Tibial nerve (tissue), 4 donors: ENCODE measurements around the gene GARIN5A. TPM values are rescaled to one million over a fixed set of nuclear protein-coding genes. Genes with fewer than 3 reads are reported as not detected.

Experiments used
- DNase-seq, 2 donors: peaks; one replicate each; pipeline ENCODE4 v3.0.0-alpha.2; 2019; ENCODE audit warnings: low spot score in 2 of 2
- H3K27ac ChIP-seq, 4 donors: fragments of 200-600 bp; sonication (generic) in 3 of 4; one replicate each; pipeline ENCODE4 v1.5.1; 2017 to 2019; ENCODE audit warnings: mild to moderate bottlenecking in 1 of 4
- H3K27me3 ChIP-seq, 2 donors: fragments of 200-600 bp; sonication (generic) in 1 of 2; one replicate each; pipeline versions ENCODE4 v1.5.1 to v1.6.0; 2017 to 2019
- H3K36me3 ChIP-seq, 3 donors: fragments of 200-600 bp; sonication (generic); one replicate each; pipeline ENCODE4 v1.5.1; 2018 to 2019
- H3K4me1 ChIP-seq, 4 donors: fragments of 200-600 bp; sonication (generic) in 3 of 4; one replicate each; pipeline ENCODE4 v1.5.1; 2017 to 2019
- H3K4me3 ChIP-seq, 4 donors: fragments of 200-600 bp; sonication (generic) in 3 of 4; one replicate each; pipeline ENCODE4 v1.5.1; 2017 to 2019; ENCODE audit warnings: mild to moderate bottlenecking in 1 of 4, moderate library complexity in 1 of 4
- H3K9me3 ChIP-seq, 4 donors: fragments of 200-600 bp; sonication (generic) in 3 of 4; one replicate each; pipeline ENCODE4 v1.5.1; 2017 to 2019
- EP300 ChIP-seq, 2 donors: sonication (generic); formaldehyde crosslinking; IDR thresholded peaks; one replicate each; pipeline ENCODE4 v1.6.1; 2017; ENCODE audit warnings: antibody characterized with exemption in 2 of 2, mild to moderate bottlenecking in 1 of 2
- POLR2A ChIP-seq, 2 donors: fragments of 450-650 bp; IDR thresholded peaks; one replicate each; pipeline ENCODE4 v1.6.1; 2017; ENCODE audit warnings: antibody characterized with exemption in 2 of 2, mild to moderate bottlenecking in 2 of 2, moderate library complexity in 2 of 2
- WGBS, 2 donors: methylation state at CpG; one replicate each; pipeline ENCODE4 v1.1.5; 2018; 5-methylcytosine and 5-hydroxymethylcytosine counted together
- total RNA-seq, 4 donors: library from RNA; depleted of rRNA; stranded (reverse); fragments of >200 nt; gene quantifications; one replicate each; pipeline ENCODE4 v1.1.0, GENCODE V29; 2016
- TF ChIP-seq, protein P1 (sequence below), 5 experiments: fragments of 200-600 bp in 3 of 5; fragments of 450-650 bp in 2 of 5; sonication (generic) in 3 of 5; IDR thresholded peaks; one replicate each; pipeline ENCODE4 v1.5.1; 2016 to 2019; ENCODE audit warnings: antibody characterized with exemption in 5 of 5, mild to moderate bottlenecking in 3 of 5, moderate library complexity in 2 of 5

The GARIN5A gene
- total RNA-seq, 4 donors from 2014 or later = not detected

GRCh38 chr19:50419580-50420035 lies 57.0 kb downstream of the GARIN5A start:
- Histone ChIP-seq H3K36me3 (no peaks in the 10 kb centered on the region), H3K4me3 (peak overlapping the region in 2 of 4 donors; percentile 31 to 38), H3K9me3 (no peaks in the 10 kb centered on the region), H3K4me1 (peaks cover 0 to 45% (median 7%) of the 10 kb centered on the region in 4 donors), H3K27me3 (peaks cover 0 to 59% of the 10 kb centered on the region in 2 donors), H3K27ac (peak overlapping the region in 1 of 4 donors; percentile 50)
- 25 to 30% methylated on average over 8 of the region's 8 CpGs for WGBS, 2 donors
- DNase-seq = no peak
- TF ChIP-seq, protein P1, sequence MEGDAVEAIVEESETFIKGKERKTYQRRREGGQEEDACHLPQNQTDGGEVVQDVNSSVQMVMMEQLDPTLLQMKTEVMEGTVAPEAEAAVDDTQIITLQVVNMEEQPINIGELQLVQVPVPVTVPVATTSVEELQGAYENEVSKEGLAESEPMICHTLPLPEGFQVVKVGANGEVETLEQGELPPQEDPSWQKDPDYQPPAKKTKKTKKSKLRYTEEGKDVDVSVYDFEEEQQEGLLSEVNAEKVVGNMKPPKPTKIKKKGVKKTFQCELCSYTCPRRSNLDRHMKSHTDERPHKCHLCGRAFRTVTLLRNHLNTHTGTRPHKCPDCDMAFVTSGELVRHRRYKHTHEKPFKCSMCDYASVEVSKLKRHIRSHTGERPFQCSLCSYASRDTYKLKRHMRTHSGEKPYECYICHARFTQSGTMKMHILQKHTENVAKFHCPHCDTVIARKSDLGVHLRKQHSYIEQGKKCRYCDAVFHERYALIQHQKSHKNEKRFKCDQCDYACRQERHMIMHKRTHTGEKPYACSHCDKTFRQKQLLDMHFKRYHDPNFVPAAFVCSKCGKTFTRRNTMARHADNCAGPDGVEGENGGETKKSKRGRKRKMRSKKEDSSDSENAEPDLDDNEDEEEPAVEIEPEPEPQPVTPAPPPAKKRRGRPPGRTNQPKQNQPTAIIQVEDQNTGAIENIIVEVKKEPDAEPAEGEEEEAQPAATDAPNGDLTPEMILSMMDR (IDR thresholded peaks at IDR 0.05) = no peak
- TF ChIP-seq EP300 (IDR thresholded peaks at IDR 0.05) = no peak
- TF ChIP-seq POLR2A (IDR thresholded peaks at IDR 0.05) = no peak

GRCh38 chr19:50419022-50419579 lies 57.5 kb downstream of the GARIN5A start:
- H3K27ac ChIP-seq = peak overlapping the region in 1 of 4 donors; percentile 50
- H3K4me3 ChIP-seq = peak overlapping the region in 2 of 4 donors; percentile 31 to 38
- H3K9me3 ChIP-seq = no peaks in the 10 kb centered on the region
- H3K27me3 ChIP-seq = peaks cover 0 to 59% of the 10 kb centered on the region in 2 donors
- H3K36me3 ChIP-seq = no peaks in the 10 kb centered on the region
- DNase-seq = no peak
- TF ChIP-seq EP300 (IDR thresholded peaks at IDR 0.05) = no peak
- no peak for TF ChIP-seq POLR2A (IDR thresholded peaks at IDR 0.05)
- TF ChIP-seq, protein P1 (IDR thresholded peaks at IDR 0.05) = no peak
- 11 to 19% methylated on average over 14 of the region's 14 CpGs for WGBS, 2 donors
- peaks cover 0 to 48% (median 7%) of the 10 kb centered on the region in 4 donors for H3K4me1 ChIP-seq

- Histone ChIP-seq H3K4me3 (peak within 1 kb of the TSS in 2 of 4 donors; percentile 31 to 38), H3K9me3 (no peaks in the 10 kb centered on the region), H3K27me3 (peaks cover 0 to 59% of the 10 kb centered on the region in 2 donors), H3K36me3 (peaks cover 0 to 2% (median 0%) of the 10 kb centered on the region in 3 donors), H3K4me1 (peaks cover 0 to 48% (median 7%) of the 10 kb centered on the region in 4 donors), H3K27ac (peak within 1 kb of the TSS in 1 of 4 donors; percentile 50)
- 25 to 29% methylated on average over 32 to 33 of the region's 34 CpGs for WGBS, 2 donors
- TF ChIP-seq EP300 (IDR thresholded peaks at IDR 0.05) (no peak), POLR2A (IDR thresholded peaks at IDR 0.05) (no peak)
- TF ChIP-seq, protein P1 (IDR thresholded peaks at IDR 0.05) = no peak
- DNase-seq = no peak
Measured at GRCh38 chr19:50418176-50419021, 58.2 kb downstream of the GARIN5A start, which contains the start of gene SPIB. Gene SPIB (plus strand): TSS chr19:50418938. CDS start chr19:50418963, 25 bp downstream.

GRCh38 chr19:50417111-50418081 lies 59.3 kb downstream of the GARIN5A start:
- H3K9me3 ChIP-seq = no peaks in the 10 kb centered on the region
- peak overlapping the region in 1 of 4 donors; percentile 38 for H3K4me3 ChIP-seq
- peaks cover 0 to 9% (median 0%) of the 10 kb centered on the region in 3 donors for H3K36me3 ChIP-seq
- H3K4me1 ChIP-seq = peaks cover 0 to 48% (median 7%) of the 10 kb centered on the region in 4 donors
- WGBS, 2 donors = 74 to 80% methylated on average over 23 to 27 of the region's 42 CpGs
- H3K27ac ChIP-seq = peak overlapping the region in 2 of 4 donors; percentile 1 to 50
- no peak for TF ChIP-seq EP300 (IDR thresholded peaks at IDR 0.05)
- TF ChIP-seq, protein P1 (IDR thresholded peaks at IDR 0.05) = no peak
- TF ChIP-seq POLR2A (IDR thresholded peaks at IDR 0.05) = no peak
- DNase-seq = no peak
- peaks cover 0 to 54% of the 10 kb centered on the region in 2 donors for H3K27me3 ChIP-seq

Other genes with a start within 250 kb of the GARIN5A start
- gene KCNC3, start 147.5 kb downstream of the GARIN5A start, total RNA-seq = 1 to 10 TPM in 1 of 4 donors, under 1 TPM in 3; 0.21 to 1.2 (median 0.71) TPM
- 1 to 10 TPM in 1 of 4 donors, under 1 TPM in 1, not detected in 2; 0.39 to 2.1 TPM for gene NAPSA, start 111.2 kb downstream of the GARIN5A start, total RNA-seq
- gene NR1H2, start 100.4 kb downstream of the GARIN5A start, total RNA-seq = 100 to 1,000 TPM in 1 of 4 donors, 10 to 100 TPM in 3; 80.2 to 125 (median 93.7) TPM
- 10 to 100 TPM; 10.8 to 28.2 (median 15.5) TPM for gene POLD1, start 92.5 kb downstream of the GARIN5A start, total RNA-seq
- 1 to 10 TPM in 1 of 4 donors, under 1 TPM in 2, not detected in 1; 0.66 to 3.5 (median 0.90) TPM for gene SPIB, start 57.9 kb downstream of the GARIN5A start, total RNA-seq
- under 1 TPM in 1 of 4 donors, not detected in 3; 0.21 TPM for gene MYBPC2, start 44.0 kb downstream of the GARIN5A start, total RNA-seq
- 10 to 100 TPM; 48.5 to 79.4 (median 59.7) TPM for gene EMC10, start 341 bp downstream of the GARIN5A start, total RNA-seq
- gene JOSD2, start 34.3 kb upstream of the GARIN5A start, total RNA-seq = 10 to 100 TPM; 32.3 to 52.2 (median 38.8) TPM
- not detected for gene ASPDH, start 37.1 kb upstream of the GARIN5A start, total RNA-seq
- gene LRRC4B, start 91.6 kb upstream of the GARIN5A start, total RNA-seq = 1 to 10 TPM; 1.0 to 3.7 (median 2.8) TPM
- gene SYT3, start 163.0 kb upstream of the GARIN5A start, total RNA-seq = not detected
- gene C19orf81, start 172.6 kb upstream of the GARIN5A start, total RNA-seq = not detected
- gene SHANK1, start 243.0 kb upstream of the GARIN5A start, total RNA-seq = 1 to 10 TPM in 1 of 4 donors, under 1 TPM in 2, not detected in 1; 0.21 to 3.3 (median 0.30) TPM
- 10 to 100 TPM; 13.3 to 53.1 (median 25.9) TPM for gene CLEC11A, start 246.5 kb upstream of the GARIN5A start, total RNA-seq